ENCODE measurements around the gene TGFB1. TPM values are rescaled to one million over a fixed set of nuclear protein-coding genes. Genes with fewer than 3 reads are reported as not detected.

The TGFB1 gene
- total and polyA plus RNA-seq, 7 donors, result 6.5 to 27.1 (median 17.4) TPM

DNA sequence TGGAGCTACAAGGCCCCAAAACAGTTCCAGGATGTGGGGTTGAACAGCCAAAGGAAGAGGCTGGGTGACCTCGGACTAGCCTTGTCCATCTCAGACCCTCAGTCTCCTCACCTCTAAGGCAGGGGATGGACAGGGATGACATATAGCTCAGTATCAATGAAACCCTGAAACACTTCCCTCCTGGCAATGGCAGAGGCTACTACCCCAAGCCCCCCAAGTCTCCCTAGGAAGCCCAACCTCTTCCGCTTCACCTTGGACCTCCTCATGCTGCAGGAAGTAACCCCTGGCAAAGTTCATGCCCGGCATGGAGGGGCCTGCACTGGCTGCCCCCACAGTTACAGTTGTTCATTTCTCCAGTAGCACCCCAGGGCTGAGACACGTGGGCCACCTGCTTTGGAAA is 33.2 kb downstream of the TGFB1 start:
- no peak for DNase-seq
- Histone ChIP-seq H3K4me1 (peaks cover 0 to 44% (median 42%) of the 10 kb centered on the region in 4 donors), H3K36me3 (peaks cover 0 to 65% (median 39%) of the 10 kb centered on the region in 4 donors), H3K27me3 (no peaks in the 10 kb centered on the region), H3K4me3 (no peak overlapping the region), H3K27ac (no peak overlapping the region), H3K9me3 (no peaks in the 10 kb centered on the region)
- 90 to 91% methylated on average over 4 of the region's 4 CpGs for WGBS, 2 donors
- intact Hi-C loops (cut with DNase I), result no loop called here
- TF ChIP-seq EP300 (IDR thresholded peaks at IDR 0.05), result no peak
- no peak for TF ChIP-seq POLR2A (IDR thresholded peaks at IDR 0.05)
- TF ChIP-seq CTCF (IDR thresholded peaks at IDR 0.05), result no peak
- no peak for TF ChIP-seq POLR2AphosphoS5 (IDR thresholded peaks at IDR 0.05)

DNA sequence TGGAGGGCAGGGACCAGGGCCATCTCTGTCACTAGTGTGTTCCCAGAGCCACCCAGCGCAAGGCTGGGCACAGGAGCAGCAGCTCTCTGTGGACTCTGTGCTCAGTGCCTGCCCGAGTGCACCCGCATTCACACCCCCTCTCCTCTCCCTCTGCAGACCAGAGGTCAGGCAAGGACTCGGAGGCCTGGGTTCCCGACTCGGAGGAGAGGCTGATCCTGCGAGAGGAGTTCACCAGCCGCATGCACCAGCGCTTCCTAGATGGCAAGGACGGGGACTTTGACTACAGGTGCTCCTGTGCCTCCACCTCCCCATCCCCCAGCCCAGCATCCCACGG is 33.6 kb downstream of the TGFB1 start:
- no peak for TF ChIP-seq CTCF (IDR thresholded peaks at IDR 0.05)
- TF ChIP-seq POLR2A (IDR thresholded peaks at IDR 0.05), result no peak
- no peak for TF ChIP-seq EP300 (IDR thresholded peaks at IDR 0.05)
- no peak for TF ChIP-seq POLR2AphosphoS5 (IDR thresholded peaks at IDR 0.05)
- Histone ChIP-seq H3K27me3 (no peaks in the 10 kb centered on the region), H3K4me3 (no peak overlapping the region), H3K36me3 (peaks cover 0 to 69% (median 39%) of the 10 kb centered on the region in 4 donors), H3K4me1 (peaks cover 0 to 39% (median 38%) of the 10 kb centered on the region in 4 donors), H3K9me3 (no peaks in the 10 kb centered on the region), H3K27ac (no peak overlapping the region)
- intact Hi-C loops (cut with DNase I), result no loop called here
- no peak for DNase-seq
- WGBS, 2 donors, result 89 to 94% methylated on average over 11 of the region's 11 CpGs

DNA sequence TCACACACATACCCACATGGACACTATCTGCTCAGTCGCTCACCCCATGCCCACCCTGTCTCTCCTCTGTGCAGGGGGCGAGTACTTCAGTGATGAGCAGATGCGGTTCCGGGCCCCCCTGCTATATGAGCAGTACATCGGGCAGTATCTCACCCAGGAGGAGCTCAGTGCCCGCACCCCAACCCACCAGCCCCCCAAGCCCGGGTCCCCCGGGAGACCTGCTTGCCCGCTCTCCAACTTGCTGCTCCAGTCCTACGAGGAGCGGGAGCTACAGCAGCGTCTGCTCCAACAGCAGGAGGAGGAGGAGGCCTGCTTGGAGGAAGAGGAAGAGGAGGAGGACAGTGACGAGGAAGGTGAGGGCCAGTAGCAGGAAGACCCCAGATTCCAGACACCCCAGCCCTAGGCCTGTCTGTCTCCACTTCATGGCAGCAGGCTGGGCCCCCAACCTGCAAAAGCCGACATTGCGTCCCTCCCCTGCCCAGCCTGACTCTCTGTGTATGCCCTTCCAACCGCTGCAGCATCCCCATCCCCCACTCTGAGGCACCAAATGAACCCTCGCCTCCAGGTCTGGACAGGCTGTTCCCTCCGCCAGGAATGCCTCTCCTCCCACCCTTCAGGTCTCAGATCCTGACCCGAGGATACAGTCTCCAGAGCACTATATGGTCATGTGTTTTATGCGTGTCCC is 34.1 kb downstream of the TGFB1 start:
- H3K9me3 ChIP-seq, result no peaks in the 10 kb centered on the region
- 90 to 93% methylated on average over 20 of the region's 20 CpGs for WGBS, 2 donors
- no peaks in the 10 kb centered on the region for H3K27me3 ChIP-seq
- no peak overlapping the region for H3K27ac ChIP-seq
- TF ChIP-seq POLR2A (IDR thresholded peaks at IDR 0.05), result no peak
- no peak for TF ChIP-seq EP300 (IDR thresholded peaks at IDR 0.05)
- TF ChIP-seq CTCF (IDR thresholded peaks at IDR 0.05), result no peak
- no peak for TF ChIP-seq POLR2AphosphoS5 (IDR thresholded peaks at IDR 0.05)
- no peak overlapping the region for H3K4me3 ChIP-seq
- H3K4me1 ChIP-seq, result peaks cover 0 to 34% (median 33%) of the 10 kb centered on the region in 4 donors
- H3K36me3 ChIP-seq, result peaks cover 0 to 74% (median 39%) of the 10 kb centered on the region in 4 donors
- intact Hi-C loops (cut with DNase I), result no loop called here
- no peak for DNase-seq

DNA sequence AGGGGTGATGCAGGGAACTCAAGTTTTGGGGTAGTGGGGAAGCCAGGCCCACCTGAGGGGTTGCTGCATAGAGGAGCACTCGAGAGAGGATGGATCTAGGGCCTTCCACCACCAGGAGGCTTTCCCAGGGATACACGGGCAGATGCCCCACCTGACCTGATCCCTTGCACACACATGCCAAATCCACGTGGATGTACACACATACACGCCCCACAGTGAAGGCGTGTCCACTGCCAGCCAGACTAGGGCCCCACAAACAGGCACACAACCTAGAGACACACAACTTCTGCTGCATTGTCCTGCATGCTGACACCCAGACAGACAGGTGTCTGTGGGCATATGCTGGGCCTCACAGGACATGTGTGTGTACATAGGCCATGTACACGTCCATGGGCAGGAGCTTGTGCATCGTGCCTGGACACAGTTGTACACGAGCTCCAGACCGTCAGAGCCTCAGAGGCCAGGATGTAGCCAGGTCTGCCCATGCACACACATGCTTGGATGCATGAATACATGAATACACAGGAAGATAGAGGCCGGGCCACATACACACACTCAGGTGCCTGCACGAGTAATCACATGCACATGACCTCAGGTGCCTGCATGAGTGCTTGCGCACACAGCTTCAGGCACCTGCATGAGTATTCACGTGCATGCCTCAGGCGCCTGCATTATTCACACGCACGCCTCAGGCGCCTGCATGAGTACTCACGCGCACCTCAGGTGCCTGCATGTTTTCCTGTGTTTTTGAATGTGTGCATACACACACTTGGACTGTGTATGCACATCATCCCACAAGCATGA is 34.8 kb downstream of the TGFB1 start:
- no peak for DNase-seq
- H3K27ac ChIP-seq, result no peak overlapping the region
- TF ChIP-seq POLR2A (IDR thresholded peaks at IDR 0.05), result no peak
- TF ChIP-seq CTCF (IDR thresholded peaks at IDR 0.05), result no peak
- no peak for TF ChIP-seq EP300 (IDR thresholded peaks at IDR 0.05)
- TF ChIP-seq POLR2AphosphoS5 (IDR thresholded peaks at IDR 0.05), result no peak
- no peaks in the 10 kb centered on the region for H3K9me3 ChIP-seq
- intact Hi-C loops (cut with DNase I), result no loop called here
- no peaks in the 10 kb centered on the region for H3K27me3 ChIP-seq
- no peak overlapping the region for H3K4me3 ChIP-seq
- WGBS, 2 donors, result 76 to 88% methylated on average over 19 of the region's 19 CpGs
- H3K4me1 ChIP-seq, result peaks cover 0 to 27% (median 26%) of the 10 kb centered on the region in 4 donors
- H3K36me3 ChIP-seq, result peaks cover 0 to 78% (median 39%) of the 10 kb centered on the region in 4 donors
